Measurements from ENCODE around the gene TNFRSF19.
"Not testable (repeated sequence)": the region's sequence is repeated elsewhere in the genome, so short reads cannot be mapped to it uniquely, and the experiment has no call there.

DNA sequence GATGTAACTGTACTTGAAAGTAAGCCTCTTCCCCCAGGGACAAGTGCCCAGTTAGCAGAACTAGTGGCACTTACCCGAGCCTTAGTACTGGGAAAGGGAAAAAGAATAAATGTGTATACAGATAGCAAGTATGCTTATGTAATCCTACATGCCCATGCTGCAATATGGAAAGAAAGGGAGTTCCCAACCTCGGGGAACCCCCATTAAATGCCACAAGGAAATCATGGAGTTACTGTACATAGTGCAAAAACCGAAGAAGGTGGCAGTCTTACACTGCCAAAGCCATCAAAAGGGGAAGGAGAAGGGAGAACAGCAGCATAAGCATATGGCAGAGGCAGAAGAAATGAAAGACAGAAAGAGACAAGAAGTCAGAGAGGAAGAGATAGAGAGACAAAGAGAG lies 40.3 kb upstream of the TNFRSF19 start:
- TF ChIP-seq, protein P1, sequence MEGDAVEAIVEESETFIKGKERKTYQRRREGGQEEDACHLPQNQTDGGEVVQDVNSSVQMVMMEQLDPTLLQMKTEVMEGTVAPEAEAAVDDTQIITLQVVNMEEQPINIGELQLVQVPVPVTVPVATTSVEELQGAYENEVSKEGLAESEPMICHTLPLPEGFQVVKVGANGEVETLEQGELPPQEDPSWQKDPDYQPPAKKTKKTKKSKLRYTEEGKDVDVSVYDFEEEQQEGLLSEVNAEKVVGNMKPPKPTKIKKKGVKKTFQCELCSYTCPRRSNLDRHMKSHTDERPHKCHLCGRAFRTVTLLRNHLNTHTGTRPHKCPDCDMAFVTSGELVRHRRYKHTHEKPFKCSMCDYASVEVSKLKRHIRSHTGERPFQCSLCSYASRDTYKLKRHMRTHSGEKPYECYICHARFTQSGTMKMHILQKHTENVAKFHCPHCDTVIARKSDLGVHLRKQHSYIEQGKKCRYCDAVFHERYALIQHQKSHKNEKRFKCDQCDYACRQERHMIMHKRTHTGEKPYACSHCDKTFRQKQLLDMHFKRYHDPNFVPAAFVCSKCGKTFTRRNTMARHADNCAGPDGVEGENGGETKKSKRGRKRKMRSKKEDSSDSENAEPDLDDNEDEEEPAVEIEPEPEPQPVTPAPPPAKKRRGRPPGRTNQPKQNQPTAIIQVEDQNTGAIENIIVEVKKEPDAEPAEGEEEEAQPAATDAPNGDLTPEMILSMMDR (IDR thresholded peaks at IDR 0.05; ENCODE audit: low read length), result not testable (repeated sequence)
- not testable (repeated sequence) for TF ChIP-seq EZH2 (IDR thresholded peaks at IDR 0.05; ENCODE audit: borderline replicate concordance, low read length)
